Stimulated activated CD8-positive, alpha-beta memory T cell treated with anti-CD3 and anti-CD28 coated beads, Interleukin-15, amount 100 ng/mL, for 24 hours (primary cell): Measurements from ENCODE around the gene NTNG2.
"Not testable (repeated sequence)": the region's sequence is repeated elsewhere in the genome, so short reads cannot be mapped to it uniquely, and the experiment has no call there.

Source experiments
- DNase-seq: peaks from one replicate; pipeline ENCODE4 v3.0.0-alpha.2; 2020; ENCODE audit warnings: low read depth

The NTNG2 gene

DNA sequence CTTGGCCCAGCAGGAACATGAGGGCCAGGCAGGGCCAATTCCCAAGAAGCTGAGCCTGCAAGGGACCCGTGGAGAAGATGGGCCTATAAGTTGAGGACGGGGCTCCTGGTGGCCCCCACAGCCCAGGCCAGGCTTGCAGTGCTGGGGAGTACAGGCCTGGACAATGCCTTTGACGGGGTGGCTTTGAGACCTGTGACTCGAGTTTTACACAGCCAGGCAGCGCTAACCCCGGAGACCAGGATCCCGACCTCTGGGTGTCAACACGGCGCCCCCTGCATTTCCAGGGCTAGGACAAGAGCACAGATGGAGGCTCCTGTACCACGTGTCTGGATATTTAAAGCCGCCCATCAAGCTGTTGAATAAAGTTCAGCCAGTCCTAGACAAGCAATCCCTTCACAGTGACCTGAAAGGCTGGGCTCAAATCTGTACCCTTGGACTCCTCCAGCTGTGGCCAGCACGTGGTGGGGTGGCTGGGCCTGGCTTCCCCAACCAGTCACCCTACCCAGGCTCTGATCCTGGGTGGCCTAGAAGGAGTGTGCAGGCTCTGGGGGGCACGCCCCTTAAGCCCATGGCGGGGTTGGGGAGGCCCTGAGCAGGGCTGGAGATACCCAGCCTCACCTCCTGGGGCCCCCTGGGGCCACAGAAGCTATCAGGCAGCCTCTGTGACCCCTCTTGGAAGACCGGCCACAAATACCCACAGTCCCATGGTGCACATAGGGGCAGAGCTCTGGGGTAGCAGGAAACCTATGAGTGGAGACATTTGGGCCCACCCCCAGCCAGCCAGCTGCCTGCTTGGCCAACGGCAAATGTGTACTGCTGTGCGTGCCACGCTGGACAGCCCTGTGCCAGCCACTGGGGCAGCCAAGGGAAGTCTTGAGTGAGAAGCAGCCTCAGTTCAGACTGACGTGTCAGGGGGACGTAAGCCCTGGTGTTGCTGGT lies 88.7 kb downstream of the NTNG2 start:
- DNase-seq = no peak

DNA sequence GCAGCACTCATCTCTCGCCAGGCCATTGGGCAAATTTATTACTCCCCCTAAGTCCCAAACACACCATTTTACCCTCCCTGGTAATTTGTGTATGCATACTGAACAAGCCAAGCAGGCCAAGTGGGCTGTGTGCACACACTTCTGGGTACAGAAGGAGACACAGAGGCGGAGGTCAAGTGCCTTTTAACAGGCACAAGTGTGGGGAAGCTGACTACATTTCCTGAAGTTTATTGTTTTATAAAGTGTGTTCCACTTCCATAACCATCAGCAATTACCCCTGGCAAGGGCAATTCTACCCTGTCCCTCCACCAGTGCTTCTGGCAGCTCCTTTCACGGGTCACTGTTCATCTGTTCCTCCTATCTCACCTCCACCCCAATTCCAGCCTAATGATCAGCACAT lies 99.0 kb downstream of the NTNG2 start:
- DNase-seq = no peak

DNA sequence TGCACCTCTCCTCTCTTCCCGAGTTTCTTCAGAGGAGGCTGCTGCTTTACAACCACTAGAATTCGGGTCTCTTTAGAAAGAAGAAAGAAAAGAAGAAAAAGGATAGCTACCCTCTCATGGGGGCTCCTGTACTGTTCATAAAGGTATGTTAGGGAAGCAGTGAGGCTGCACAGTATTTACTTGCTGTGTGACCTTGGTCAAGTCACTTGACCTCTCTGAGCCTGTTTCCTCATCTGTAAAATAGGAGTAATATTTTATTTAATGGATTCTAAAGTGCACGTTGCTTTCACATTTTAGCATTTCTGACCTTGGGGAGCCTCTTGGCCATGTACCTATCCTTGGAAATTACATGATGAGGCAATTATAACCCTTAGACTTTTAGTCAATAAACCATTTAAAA lies 104.2 kb downstream of the NTNG2 start:
- no peak for DNase-seq

DNA sequence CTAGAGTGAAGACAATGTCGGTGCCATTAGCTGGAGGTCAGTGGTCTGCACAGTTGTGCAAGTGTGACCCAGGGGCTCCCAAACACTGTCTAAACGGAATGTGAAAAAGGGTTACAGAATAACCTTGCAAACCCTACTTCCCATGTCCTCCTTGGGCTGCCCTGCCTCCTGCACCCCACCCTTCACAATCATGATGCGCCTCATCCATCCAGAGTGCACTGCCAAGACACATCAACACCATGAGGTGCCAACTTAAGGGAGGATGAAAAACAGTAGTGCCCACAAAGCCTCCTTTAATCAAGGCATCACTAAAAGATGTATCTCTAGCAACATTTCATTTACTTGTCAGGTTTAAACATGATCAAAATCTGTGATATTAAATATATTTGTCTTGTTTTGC lies 105.8 kb downstream of the NTNG2 start:
- DNase-seq = no peak

DNA sequence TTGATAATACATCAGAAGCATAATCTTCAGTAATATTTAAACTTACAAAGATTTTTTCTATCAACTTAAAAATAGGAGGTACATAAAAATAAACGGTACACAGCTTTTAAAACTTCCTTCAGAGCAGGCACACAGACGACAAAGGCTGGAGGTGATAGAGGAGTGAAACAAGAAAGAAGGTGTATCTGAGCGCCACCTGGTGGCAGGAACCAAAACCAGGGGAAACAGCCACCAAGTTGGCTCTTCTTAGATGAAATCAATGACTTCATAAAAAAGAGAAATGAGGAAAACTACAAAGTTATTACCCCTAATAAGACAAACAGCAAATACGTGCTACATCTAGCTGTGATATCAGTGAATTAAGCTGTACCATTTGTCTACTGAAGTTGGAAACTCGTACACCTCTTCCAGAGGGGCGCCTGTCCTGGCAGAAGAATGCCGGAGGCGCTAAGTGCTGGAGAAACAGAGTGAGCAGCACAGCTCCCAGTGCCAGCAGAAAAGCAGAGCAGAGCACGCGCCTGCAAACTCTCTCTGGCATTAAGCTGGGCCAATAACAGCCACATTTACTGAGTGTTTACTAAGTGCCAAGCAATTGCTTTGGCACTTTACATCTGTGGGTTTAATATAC lies 107.0 kb downstream of the NTNG2 start:
- DNase-seq = peak; percentile 31

DNA sequence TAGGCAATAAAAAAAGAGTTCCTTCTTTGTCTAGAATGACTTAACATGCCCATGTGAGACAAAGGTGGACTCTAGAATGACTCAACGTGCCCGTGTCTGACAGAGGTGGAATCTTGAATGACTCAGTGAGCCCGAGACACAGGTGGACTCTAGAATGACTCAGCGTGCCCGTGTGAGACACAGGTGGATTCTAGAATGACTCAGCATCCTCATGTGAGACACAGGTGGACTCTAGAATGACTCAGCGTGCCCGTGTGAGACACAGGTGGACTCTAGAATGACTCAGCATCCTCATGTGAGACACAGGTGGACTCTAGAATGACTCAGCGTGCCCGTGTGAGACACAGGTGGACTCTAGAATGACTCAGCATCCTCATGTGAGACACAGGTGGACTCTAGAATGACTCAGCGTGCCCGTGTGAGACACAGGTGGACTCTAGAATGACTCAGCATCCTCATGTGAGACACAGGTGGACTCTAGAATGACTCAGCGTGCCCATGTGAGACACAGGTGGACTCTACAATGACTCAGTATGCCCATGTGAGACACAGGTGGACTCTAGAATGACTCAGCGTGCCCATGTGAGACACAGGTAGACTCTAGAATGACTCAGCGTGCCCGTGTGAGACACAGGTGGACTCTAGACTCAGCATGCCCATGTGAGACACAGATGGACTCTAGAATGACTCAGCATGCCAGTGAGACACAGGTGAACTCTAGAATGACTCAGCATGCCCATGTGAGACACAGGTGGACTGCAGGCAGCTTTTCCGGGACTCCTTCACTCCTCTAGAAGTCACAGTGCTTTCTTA lies 108.1 kb downstream of the NTNG2 start:
- DNase-seq = not testable (repeated sequence)

DNA sequence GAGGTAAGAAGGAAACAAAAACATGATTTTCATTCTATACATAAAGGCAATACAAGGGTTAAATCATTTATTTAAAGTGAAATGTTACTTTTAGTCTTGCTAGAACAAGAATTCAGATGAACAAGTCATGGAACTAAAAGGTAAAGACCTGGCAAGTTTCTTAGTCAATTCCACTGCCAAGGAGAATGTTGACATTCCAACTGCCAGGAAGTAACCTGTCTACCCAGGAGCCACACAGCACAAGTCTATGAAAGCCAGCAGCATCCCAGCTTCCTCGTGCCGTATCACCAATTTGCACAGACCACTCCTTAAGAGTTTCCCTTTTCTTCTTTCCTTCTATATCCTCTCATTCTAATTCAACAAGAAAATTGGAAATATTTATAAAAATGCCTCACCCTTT lies 113.0 kb downstream of the NTNG2 start:
- DNase-seq = no peak

DNA sequence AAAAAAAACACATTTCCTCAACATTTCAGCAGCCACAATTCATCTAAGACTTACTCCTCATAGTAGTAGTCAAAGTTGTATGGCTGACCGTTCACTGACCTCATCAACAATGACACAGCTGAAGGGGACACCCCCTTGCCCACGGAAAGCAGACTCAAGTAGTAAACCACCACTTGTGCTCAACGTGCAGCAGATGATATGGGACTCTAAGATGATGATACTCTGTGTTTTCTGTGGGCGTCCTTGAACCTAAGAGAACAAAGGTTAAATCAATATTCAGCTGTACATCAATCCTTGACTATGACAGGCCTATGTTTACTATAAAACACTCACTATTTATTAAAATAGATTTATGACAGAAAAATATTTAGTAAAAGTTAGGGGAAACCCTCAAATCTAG lies 121.3 kb downstream of the NTNG2 start:
- DNase-seq = no peak

DNA sequence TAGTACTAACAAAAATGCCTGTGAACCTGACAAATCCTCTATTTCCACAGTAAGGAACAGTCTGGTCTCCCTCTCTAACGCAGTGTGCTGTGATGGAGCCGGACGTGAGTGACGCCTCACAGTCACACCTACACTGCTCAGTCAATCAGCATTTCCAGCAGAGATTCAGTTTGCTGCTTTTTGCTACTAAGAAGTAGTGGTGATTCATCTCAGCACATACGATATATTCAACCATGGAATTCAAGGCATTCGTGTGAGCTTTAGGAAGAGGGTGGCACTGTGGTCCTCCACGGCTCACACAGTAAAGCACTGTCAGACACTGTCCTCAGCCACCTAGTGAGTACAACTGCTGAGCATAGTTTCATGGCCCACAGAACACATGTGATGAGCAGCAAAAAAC lies 122.0 kb downstream of the NTNG2 start:
- no peak for DNase-seq

DNA sequence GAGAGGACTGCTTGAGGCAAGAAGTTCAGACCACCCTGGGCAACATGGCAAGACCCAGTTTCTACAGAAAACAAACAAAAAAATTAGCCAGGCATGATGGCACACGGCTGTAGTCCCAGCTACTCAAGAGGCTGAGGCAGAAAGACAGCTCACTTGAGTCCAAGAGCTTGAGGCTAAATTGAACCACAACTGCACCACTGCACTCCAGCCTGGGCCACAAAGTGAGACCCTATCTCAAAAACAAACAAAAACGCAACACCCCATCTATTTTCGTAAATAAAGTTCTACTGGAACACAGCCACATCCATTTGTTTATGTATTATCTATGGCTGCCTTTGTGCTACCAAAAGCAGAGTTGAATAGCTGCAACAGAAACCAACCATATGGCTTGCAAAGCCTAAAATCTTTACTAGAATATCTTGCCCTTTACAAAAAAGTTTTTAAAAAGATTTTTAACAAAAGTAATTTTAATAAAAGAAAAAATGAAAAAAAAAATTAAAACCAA lies 125.5 kb downstream of the NTNG2 start:
- no peak for DNase-seq

DNA sequence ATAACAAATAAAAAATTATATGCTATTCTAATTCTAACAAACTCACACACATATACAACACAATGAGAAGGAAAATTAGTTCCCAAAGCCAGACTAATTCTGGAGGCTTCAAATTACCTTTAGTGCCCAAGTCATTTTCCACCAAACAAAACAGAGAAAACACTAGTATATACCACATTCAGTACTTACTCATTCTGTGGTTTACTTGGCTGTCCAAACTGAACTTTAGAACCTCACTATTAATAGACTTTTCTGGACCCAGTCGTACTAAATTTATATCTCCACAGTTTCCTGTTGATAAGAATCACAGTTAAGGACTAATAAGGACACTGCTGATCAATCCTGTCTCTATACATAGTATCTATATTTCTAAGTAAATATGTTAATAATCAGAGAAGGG lies 126.5 kb downstream of the NTNG2 start:
- DNase-seq = no peak

DNA sequence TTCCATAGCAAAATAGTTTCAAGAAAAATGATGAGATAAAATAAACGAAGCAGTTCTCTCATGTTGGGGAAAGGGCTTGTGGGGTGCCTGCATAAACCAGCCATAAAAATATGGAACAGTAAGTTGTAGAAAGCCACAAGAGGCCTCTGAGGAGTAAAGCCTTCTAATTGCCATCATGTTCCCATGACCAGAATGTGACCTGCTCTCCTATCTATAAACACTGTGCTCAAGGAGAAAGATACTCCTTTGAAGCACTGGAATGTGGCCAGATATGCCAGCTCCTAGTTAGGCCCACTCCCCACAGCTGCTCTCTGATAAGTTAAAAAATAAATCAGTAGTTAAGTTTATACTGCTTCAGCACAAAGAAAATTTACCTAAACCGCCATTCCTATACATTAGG lies 127.1 kb downstream of the NTNG2 start:
- no peak for DNase-seq

DNA sequence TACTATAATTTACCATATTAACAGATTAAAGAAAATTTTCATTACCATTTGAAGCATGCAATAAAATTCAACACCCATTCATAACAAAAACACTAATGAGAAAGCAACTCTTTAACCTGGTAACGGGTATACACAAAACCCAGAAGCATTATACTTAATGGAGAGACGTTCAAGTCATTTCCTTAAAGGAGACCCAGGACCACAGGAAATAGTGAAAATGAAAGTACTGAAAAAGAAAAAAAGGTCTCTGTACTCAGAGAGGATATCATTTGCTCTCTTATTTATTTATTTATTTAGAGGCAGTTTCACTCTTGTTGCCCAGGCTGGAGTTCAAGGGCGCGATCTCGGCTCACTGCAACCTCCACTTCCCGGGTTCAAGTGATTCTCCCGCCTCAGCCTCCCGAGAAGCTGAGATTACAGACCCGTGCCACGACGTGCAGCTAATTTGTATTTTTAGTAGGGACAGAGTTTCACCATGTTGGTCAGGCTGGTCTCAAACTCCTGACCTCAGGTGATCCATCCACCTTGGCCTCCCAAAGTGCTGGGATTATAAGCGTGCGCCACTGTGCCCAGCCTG lies 131.4 kb downstream of the NTNG2 start:
- no peak for DNase-seq
